K562 (cell line): ENCODE data around the gene UQCC5. TPM values are rescaled to one million over a fixed set of nuclear protein-coding genes. Genes with fewer than 3 reads are reported as not detected.

ENCODE experiments used
- ATAC-seq: fragments of 200-7000 bp; cut with Tn5 transposase; 3 replicates; pipeline ENCODE4 v1.9.1; 2020; ENCODE audit warnings: moderate library complexity
- BruUV-seq: library from RNA; stranded (reverse); fragments of 400-500 nt; replicated peaks from 2 replicates; lab custom pipeline; 2021; lab: Mats Ljungman, UMichigan
- CTCF ChIA-PET: fragments of 300-600 bp; formaldehyde crosslinking; extraction: SDS; loops from one replicate; lab custom pipeline; 2021; ENCODE audit warnings: low intra/inter-chr PET ratio; lab: Yijun Ruan, JAX
- POLR2A ChIA-PET: fragments of 300-600, 350-650 bp; sonication (Branson Sonifier 250); formaldehyde crosslinking; extraction: SDS; loops from one replicate; lab custom pipeline; 2021; ENCODE audit warnings: antibody characterized with exemption, inconsistent platforms; lab: Yijun Ruan, JAX
- DNase-seq, 4 experiments: peaks; one replicate each; pipeline versions ENCODE4 v3.0.0 to v3.0.0-alpha.2; 2011 to 2018; ENCODE audit warnings: low spot score in 3 of 4, mixed read lengths in 3 of 4; ENCODE audit errors: extremely low read depth in 1 of 4
- FAIRE-seq: peaks from 2 replicates; lab custom pipeline; 2011; peaks lifted over from hg19 to GRCh38; lab: Jason Lieb, UNC
- H2AFZ ChIP-seq: 2 replicates; pipeline ENCODE4 v1.6.0; 2011; ENCODE audit warnings: low read depth, low read length, control low read depth, inconsistent platforms
- H3K27ac ChIP-seq: fragments of 200-600 bp; 3 replicates; pipeline ENCODE4 v1.8.0; 2011; ENCODE audit warnings: low read depth, mild to moderate bottlenecking, control low read depth, inconsistent platforms, low read length, moderate library complexity, mixed read lengths; ENCODE audit errors: extremely low read depth
- H3K27me3 ChIP-seq, 2 experiments: fragments of 300-600 bp in 1 of 2; 2 replicates in 1 of 2; 3 replicates in 1 of 2; pipeline versions ENCODE4 v1.6.0 to v1.8.0; 2011; ENCODE audit warnings: inconsistent platforms in 2 of 2, low read length in 2 of 2, mild to moderate bottlenecking in 1 of 2, mixed read lengths in 1 of 2, moderate library complexity in 1 of 2; ENCODE audit not compliant: control insufficient read depth in 2 of 2, insufficient read depth in 2 of 2
- H3K36me3 ChIP-seq: fragments of 300-600 bp; 3 replicates; pipeline ENCODE4 v1.8.0; 2011; ENCODE audit warnings: mild to moderate bottlenecking, low read length, inconsistent platforms; ENCODE audit not compliant: control insufficient read depth, insufficient read depth
- H3K4me1 ChIP-seq, 2 experiments: fragments of 200-600 bp in 1 of 2; replicated peaks in 1 of 2; 2 replicates in 1 of 2; 3 replicates in 1 of 2; pipeline versions ENCODE4 v1.5.1 to v1.8.0; 2011; ENCODE audit warnings: inconsistent platforms in 2 of 2, low read length in 2 of 2, mild to moderate bottlenecking in 1 of 2, mixed read lengths in 1 of 2, moderate library complexity in 1 of 2; ENCODE audit not compliant: control insufficient read depth in 2 of 2, insufficient read depth in 2 of 2
- H3K4me2 ChIP-seq: 2 replicates; pipeline ENCODE4 v1.6.1; 2011; ENCODE audit warnings: low read length, control low read depth, inconsistent platforms, mixed read lengths; ENCODE audit not compliant: insufficient read depth
- H3K4me3 ChIP-seq: fragments of 200-600 bp; sonication (generic), shearing (Covaris generic); 2 replicates; pipeline ENCODE4 v1.5.1; 2016; ENCODE audit warnings: control low read depth, inconsistent platforms
- H3K79me2 ChIP-seq: fragments of 200-600 bp; 3 replicates; pipeline ENCODE4 v1.8.0; 2011; ENCODE audit warnings: low read length, inconsistent platforms; ENCODE audit not compliant: control insufficient read depth, insufficient read depth
- H3K9ac ChIP-seq, 2 experiments: 2 replicates each; pipeline versions ENCODE4 v1.6.0 to v1.6.1; 2011; ENCODE audit warnings: low read depth in 2 of 2, low read length in 2 of 2, control low read depth in 1 of 2, inconsistent platforms in 1 of 2, mild to moderate bottlenecking in 1 of 2, mixed read lengths in 1 of 2; ENCODE audit not compliant: insufficient read depth in 1 of 2
- H3K9me1 ChIP-seq: one replicate; pipeline ENCODE4 v1.6.0; 2011; ENCODE audit warnings: inconsistent platforms, mild to moderate bottlenecking, low read length, moderate library complexity; ENCODE audit not compliant: control insufficient read depth, insufficient read depth
- H3K9me3 ChIP-seq: replicated peaks from 2 replicates; pipeline ENCODE4 v1.5.1; 2011; ENCODE audit warnings: low read depth, low read length, inconsistent platforms; ENCODE audit not compliant: control insufficient read depth, insufficient read depth
- H4K20me1 ChIP-seq: replicated peaks from 2 replicates; pipeline ENCODE4 v1.6.1; 2011; ENCODE audit warnings: low read length, inconsistent platforms, mixed read lengths; ENCODE audit not compliant: control insufficient read depth, insufficient read depth
- CAMTA2 ChIP-seq: fragments of 250-450 bp; sonication (Bioruptor Pico); conservative IDR thresholded peaks from 2 replicates; pipeline ENCODE4 v1.5.1; 2022
- CEBPG ChIP-seq, 3 experiments: fragments of 200-800 bp in 1 of 3; sonication (Bioruptor generic) in 1 of 3; sonication (generic) in 1 of 3; formaldehyde crosslinking in 1 of 3; IDR thresholded peaks in 2 of 3; conservative IDR thresholded peaks in 1 of 3; 2 replicates each; pipeline versions ENCODE4 v1.6.1 to v1.8.0; 2016 to 2022; ENCODE audit warnings: missing compliant biosample characterization in 2 of 3, missing genetic modification characterization in 2 of 3, mild to moderate bottlenecking in 1 of 3, missing genetic modification reagents in 1 of 3
- MEIS2 ChIP-seq: fragments of 450-650 bp; IDR thresholded peaks from 2 replicates; pipeline ENCODE4 v1.6.1; 2014; ENCODE audit warnings: mild to moderate bottlenecking; ENCODE audit not compliant: partially characterized antibody
- NELFE ChIP-seq: IDR thresholded peaks from 2 replicates; pipeline ENCODE4 v1.6.1; 2011; ENCODE audit warnings: mild to moderate bottlenecking; ENCODE audit not compliant: insufficient read depth, insufficient read length
- NR1H2 ChIP-seq: sonication (generic); formaldehyde crosslinking; IDR thresholded peaks from 2 replicates; pipeline ENCODE4 v1.4.0; 2020; ENCODE audit warnings: mild to moderate bottlenecking, missing genetic modification reagents
- SRSF9 ChIP-seq: fragments of 200-400 bp; formaldehyde crosslinking; IDR thresholded peaks from 2 replicates; pipeline ENCODE4 v1.6.1; 2017; ENCODE audit warnings: low read depth, low read length, borderline replicate concordance
- TCFL5 ChIP-seq: fragments of 250-450 bp; sonication (Bioruptor Pico); conservative IDR thresholded peaks from 2 replicates; pipeline ENCODE4 v1.6.1; 2021; ENCODE audit warnings: mild to moderate bottlenecking, moderate library complexity, matching md5 sums
- WHSC1 ChIP-seq: IDR thresholded peaks from one replicate; pipeline ENCODE4 v1.6.1; 2012; ENCODE audit warnings: low read length, control low read depth, inconsistent platforms
- ZFX ChIP-seq: sonication (generic); formaldehyde crosslinking; IDR thresholded peaks from 2 replicates; pipeline ENCODE4 v1.8.0; 2022; ENCODE audit warnings: mild to moderate bottlenecking, missing genetic modification reagents, moderate library complexity
- WGBS: fragments of 100-300 bp; shearing (Covaris generic); methylation state at CpG from one replicate; pipeline ENCODE4 v1.1.6; 2016; ENCODE audit warnings: low coverage, mixed read lengths; ENCODE audit not compliant: insufficient coverage; ENCODE audit errors: missing lambda C conversion rate; 5-methylcytosine and 5-hydroxymethylcytosine counted together
- in situ Hi-C: fragments of 300-500 bp; cut with MboI; formaldehyde crosslinking; loops from 4 replicates; pipeline ENCODE4 v1.15.0; 2018; ENCODE audit warnings: inconsistent platforms, mixed read lengths
- intact Hi-C: fragments of 100-400 bp; cut with micrococcal nuclease; formaldehyde crosslinking; loops from 2 replicates; pipeline ENCODE4 v1.14.2; 2022
- polyA plus RNA-seq, 8 experiments: library from polyadenylated mRNA; depleted of rRNA in 4 of 8; stranded (reverse) in 5 of 8; unstranded in 3 of 8; fragments of >200 nt; fragmentation: Nextera tagmentation in 2 of 8; fragmentation: Illumina TruSeq in 1 of 8; extraction: Ambion mirVana in 2 of 8; extraction: Trizol in 1 of 8; gene quantifications; 2 replicates each; pipeline versions ENCODE4 v1.2.1 to v1.2.3, GENCODE V29; 2011 to 2014; ENCODE audit warnings: inconsistent platforms in 1 of 8, missing spikeins in 1 of 8
- total RNA-seq, 7 experiments: library from RNA; depleted of rRNA in 6 of 7; stranded (reverse); fragments of >200 nt in 6 of 7; fragmentation: Illumina TruSeq in 2 of 7; extraction: Trizol in 2 of 7; gene quantifications; 2 replicates each; pipeline versions ENCODE4 v1.2.1 to v1.2.3, GENCODE V29; 2011 to 2021; ENCODE audit warnings: low replicate concordance in 1 of 7
- TF ChIP-seq, protein P1 (sequence below): fragments of 250-450 bp; sonication (Bioruptor Pico); IDR thresholded peaks from 2 replicates; pipeline ENCODE4 v1.5.0; 2021

The UQCC5 gene
- total and polyA plus RNA-seq, 9 of the 15 experiments (the other 6 are each of a cell fraction or from before 2014, with no cell fraction given), result 10.2 to 55.4 (median 33.8) TPM

DNA sequence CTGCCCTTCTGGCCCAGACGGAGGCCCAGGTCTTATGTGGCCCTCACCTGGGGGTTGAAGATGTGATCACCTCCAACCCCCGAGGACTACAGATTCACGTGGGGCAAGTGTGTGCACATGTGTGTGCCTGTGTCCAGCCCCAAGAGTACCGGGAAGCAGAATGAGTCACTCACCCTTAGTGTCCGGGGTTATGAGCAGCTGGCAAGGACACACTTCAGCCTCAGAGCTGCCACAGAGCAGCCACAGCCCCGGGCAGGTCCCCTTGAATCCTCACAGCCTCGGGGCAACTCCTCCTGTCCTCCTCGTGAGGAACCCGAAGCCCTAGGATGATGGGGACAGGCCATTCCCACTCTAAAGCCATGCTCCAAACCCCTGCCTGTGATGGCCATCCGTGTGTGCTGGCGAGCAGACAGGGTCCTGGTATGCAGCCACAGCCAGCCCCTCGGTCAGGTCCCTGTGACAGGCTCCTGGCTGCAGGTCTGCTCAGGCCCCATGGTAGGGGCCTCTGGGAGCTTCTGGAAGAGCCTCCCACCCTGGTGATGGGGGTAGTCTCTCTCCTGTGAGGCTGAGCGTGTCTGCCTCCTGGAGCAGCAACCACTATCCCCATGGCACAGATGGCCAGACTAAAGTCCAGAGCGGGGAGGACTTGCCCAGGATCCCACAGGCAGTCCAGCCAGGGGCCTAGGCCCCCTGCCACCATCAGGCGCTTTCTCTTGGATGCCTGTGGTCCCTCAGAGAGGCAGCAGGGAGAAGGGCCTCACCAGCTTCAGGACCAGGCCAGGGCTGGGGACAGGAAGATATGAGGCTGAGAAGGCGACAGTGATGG lies 40.4 kb upstream of the UQCC5 start:
- FAIRE-seq, result no peak
- Histone ChIP-seq H3K9ac (no peak overlapping the region; a peak in 1 of 4 replicates), H3K36me3 (peaks cover 18% of the 10 kb centered on the region; the same call in 2 of the 3 replicates), H3K4me2 (no peak overlapping the region), H4K20me1 (no peaks in the 10 kb centered on the region), H2AFZ (no peak overlapping the region)
- CTCF ChIA-PET, result no interaction called here
- intact Hi-C loops, result no loop called here
- 35% methylated on average over 12 of the region's 16 CpGs for WGBS
- ATAC-seq, result no peak
- TF ChIP-seq, protein P1, sequence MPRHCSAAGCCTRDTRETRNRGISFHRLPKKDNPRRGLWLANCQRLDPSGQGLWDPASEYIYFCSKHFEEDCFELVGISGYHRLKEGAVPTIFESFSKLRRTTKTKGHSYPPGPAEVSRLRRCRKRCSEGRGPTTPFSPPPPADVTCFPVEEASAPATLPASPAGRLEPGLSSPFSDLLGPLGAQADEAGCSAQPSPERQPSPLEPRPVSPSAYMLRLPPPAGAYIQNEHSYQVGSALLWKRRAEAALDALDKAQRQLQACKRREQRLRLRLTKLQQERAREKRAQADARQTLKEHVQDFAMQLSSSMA (CRISPR knock-in tag), result no peak
- no peak for TF ChIP-seq MEIS2
- TF ChIP-seq ZFX (CRISPR knock-in tag), result no peak
- TF ChIP-seq WHSC1, result no peak
- no peak for TF ChIP-seq NR1H2
- no peak for TF ChIP-seq CEBPG (CRISPR knock-in tag; IDR thresholded peaks at IDR 0.05)
- no peak for TF ChIP-seq CEBPG (tag; conservative IDR thresholded peaks at IDR 0.05 in 1 of 2, IDR thresholded peaks at IDR 0.05 in 1 of 2)
- TF ChIP-seq TCFL5 (CRISPR knock-in tag), result no peak
- no peak for TF ChIP-seq SRSF9
- no peak for TF ChIP-seq CAMTA2 (CRISPR knock-in tag)
- no peak for TF ChIP-seq NELFE
- TF ChIP-seq, all 486 proteins: peak for 0
- Histone ChIP-seq H3K4me1 (peaks cover 5 to 40% of the 10 kb centered on the region in 2 experiments; a peak in 3 of 5 replicates), H3K9me3 (no peaks in the 10 kb centered on the region), H3K79me2 (no peaks in the 10 kb centered on the region), H3K27me3 (no peaks in the 10 kb centered on the region), H3K9me1 (no peaks in the 10 kb centered on the region), H3K27ac (no peak overlapping the region), H3K4me3 (no peak overlapping the region)
- no peak for DNase-seq
- BruUV-seq, result no TSS peak
- in situ Hi-C loops, result no loop called here
- POLR2A ChIA-PET, result interaction anchor here (0.6 to 0.7 kb wide), 2 partner anchors 17 to 24 kb away, joined by 3 read pairs; no protein-coding TSS in a partner anchor
